GM18507 (cell line): ENCODE data around the gene MGAT4A.
A peak's percentile ranks its signal among the peaks of the same experiment; 100 is the strongest.
"Not testable (repeated sequence)": the region's sequence is repeated elsewhere in the genome, so short reads cannot be mapped to it uniquely, and the experiment has no call there.

Experiments used
- DNase-seq: peaks from one replicate; pipeline ENCODE4 v3.0.0; 2011; ENCODE audit warnings: low read depth; ENCODE audit not compliant: insufficient read length; ENCODE audit errors: extremely low spot score
- FAIRE-seq: peaks from 2 replicates; lab custom pipeline; 2011; peaks lifted over from hg19 to GRCh38; lab: Jason Lieb, UNC

The MGAT4A gene

GRCh38 chr2:98732430-98733051, 1.6 kb upstream of the MGAT4A start:
- DNase-seq (no peak), FAIRE-seq (no peak)

GRCh38 chr2:98731894-98732349, 990 bp upstream of the MGAT4A start:
- no peak for DNase-seq
- FAIRE-seq: no peak

GRCh38 chr2:98730707-98731040, 258 bp downstream of the MGAT4A start:
- no peak for FAIRE-seq

GRCh38 chr2:98730053-98730706, 752 bp downstream of the MGAT4A start:
- DNase-seq: no peak
- peak; percentile 38 for FAIRE-seq

More at GRCh38 chr2:98730707-98731040, 258 bp downstream of the MGAT4A start:
- DNase-seq: peak; percentile 60

GRCh38 chr2:98729652-98730051, 1.3 kb downstream of the MGAT4A start:
- FAIRE-seq (no peak), DNase-seq (no peak)

GRCh38 chr2:98728088-98728718, 2.7 kb downstream of the MGAT4A start:
- not testable (repeated sequence) for DNase-seq, FAIRE-seq

GRCh38 chr2:98727369-98728087, 3.4 kb downstream of the MGAT4A start:
- DNase-seq: no peak
- no peak for FAIRE-seq

- DNase-seq (no peak), FAIRE-seq (no peak)
Measured at GRCh38 chr2:98726735-98727368, 4.1 kb downstream of the MGAT4A start.

- DNase-seq (no peak), FAIRE-seq (no peak)
Measured at GRCh38 chr2:98726205-98726604, 4.7 kb downstream of the MGAT4A start.

- DNase-seq (no peak), FAIRE-seq (no peak)
Measured at GRCh38 chr2:98720286-98720685, 10.6 kb downstream of the MGAT4A start.

GRCh38 chr2:98717621-98718020, 13.3 kb downstream of the MGAT4A start:
- DNase-seq: no peak
- no peak for FAIRE-seq

GRCh38 chr2:98716786-98717185, 14.1 kb downstream of the MGAT4A start:
- FAIRE-seq (no peak), DNase-seq (no peak)

- FAIRE-seq: no peak
Measured at GRCh38 chr2:98715812-98716451, 15.0 kb downstream of the MGAT4A start.

GRCh38 chr2:98713332-98714015, 17.5 kb downstream of the MGAT4A start:
- peak; percentile 75 for FAIRE-seq
- peak; percentile 39 for DNase-seq

More at GRCh38 chr2:98715812-98716451, 15.0 kb downstream of the MGAT4A start:
- DNase-seq: no peak

GRCh38 chr2:98712145-98712544, 18.8 kb downstream of the MGAT4A start:
- DNase-seq (no peak), FAIRE-seq (peak; percentile 15)

GRCh38 chr2:98711506-98711905, 19.4 kb downstream of the MGAT4A start:
- DNase-seq: no peak
- no peak for FAIRE-seq

- DNase-seq (no peak), FAIRE-seq (no peak)
Measured at GRCh38 chr2:98710734-98711133, 20.2 kb downstream of the MGAT4A start.

- DNase-seq (no peak), FAIRE-seq (no peak)
Measured at GRCh38 chr2:98709535-98709934, 21.4 kb downstream of the MGAT4A start.
